NCI-H82 treated with DMSO at 0.1 percent for 48 hours (cell line): ENCODE results near the gene MARS1.
A peak's percentile ranks its signal among the peaks of the same experiment; 100 is the strongest.
"Not testable (repeated sequence)": the region's sequence is repeated elsewhere in the genome, so short reads cannot be mapped to it uniquely, and the experiment has no call there.

ENCODE experiments used
- DNase-seq: peaks from one replicate; lab custom pipeline; 2025; ENCODE audit not compliant: unreplicated experiment; lab: John Stamatoyannopoulos, UW

MARS1 gene

DNA sequence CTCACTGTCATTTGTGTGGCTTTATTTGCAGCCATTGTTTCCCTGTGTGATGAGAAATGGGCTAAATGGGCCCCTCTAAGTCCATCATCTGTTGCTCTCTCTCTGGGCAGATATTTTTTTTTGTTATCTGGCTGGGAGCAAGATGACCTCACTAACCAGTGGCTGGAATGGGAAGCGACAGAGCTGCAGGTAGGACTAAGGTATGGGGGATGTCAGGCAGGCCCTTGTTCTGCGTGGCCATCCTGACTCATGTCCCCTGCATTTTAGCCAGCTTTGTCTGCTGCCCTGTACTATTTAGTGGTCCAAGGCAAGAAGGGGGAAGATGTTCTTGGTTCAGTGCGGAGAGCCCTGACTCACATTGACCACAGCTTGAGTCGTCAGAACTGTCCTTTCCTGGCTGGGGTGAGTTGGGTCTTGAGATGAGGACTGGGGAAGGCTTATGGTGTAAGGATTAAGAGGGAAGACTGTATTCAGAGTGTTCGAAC, 1.3 kb downstream of the MARS1 start:
- peak; percentile 3 for DNase-seq

DNA sequence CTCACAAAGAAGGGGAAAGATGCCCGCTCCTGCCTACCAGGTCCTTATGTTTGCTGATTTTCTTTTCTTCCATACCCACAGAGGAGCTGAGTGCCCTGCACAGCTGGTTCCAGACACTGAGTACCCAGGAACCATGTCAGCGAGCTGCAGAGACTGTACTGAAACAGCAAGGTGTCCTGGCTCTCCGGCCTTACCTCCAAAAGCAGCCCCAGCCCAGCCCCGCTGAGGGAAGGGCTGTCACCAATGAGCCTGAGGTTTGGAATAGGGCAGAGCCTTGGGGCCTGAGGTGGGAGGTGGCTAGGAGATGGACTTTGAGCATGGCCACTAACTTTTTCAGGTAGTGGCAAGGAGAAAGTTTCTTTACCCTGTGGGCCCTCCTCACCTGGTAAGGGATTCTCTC, 2.3 kb downstream of the MARS1 start:
- no peak for DNase-seq

DNA sequence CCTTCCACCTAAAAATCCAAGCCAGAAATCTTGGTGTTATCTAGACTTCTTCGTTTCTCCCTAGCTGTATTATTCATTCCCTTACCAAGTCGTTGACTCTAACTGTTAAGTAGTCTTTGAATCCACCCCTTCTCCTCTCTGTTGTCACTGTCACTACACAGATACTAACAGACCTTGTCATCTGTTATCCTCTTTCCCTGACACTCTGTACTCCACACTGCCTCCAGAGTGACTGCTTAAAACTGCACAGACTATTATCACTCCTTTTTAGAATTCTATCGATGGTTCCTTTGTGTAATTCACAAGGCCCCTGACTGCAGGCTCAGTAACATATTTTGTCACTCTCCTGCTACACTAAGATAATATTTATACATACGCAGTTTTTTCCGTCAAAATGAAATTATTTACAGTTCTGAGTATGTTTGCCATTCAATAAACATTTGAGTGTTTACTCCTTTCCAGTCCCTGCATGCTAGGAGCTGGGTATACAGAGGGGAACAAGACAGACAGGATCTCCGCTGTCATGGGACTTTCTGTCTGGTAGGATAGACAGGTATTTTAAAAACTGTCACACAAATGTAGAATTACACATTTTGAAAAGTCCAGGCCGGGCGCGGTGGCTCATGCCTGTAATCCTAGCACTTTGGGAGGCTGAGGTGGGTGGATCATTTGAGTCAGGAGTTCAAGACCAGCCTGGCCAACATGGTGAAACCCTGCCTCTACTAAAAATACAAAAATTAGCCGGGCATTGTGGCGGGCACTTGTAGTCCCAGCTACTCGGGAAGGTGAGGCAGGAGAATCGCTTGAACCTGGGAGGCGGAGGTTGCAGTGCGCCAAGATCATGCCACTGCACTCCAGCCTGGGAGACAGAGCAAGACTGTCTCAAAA, 3.8 kb downstream of the MARS1 start:
- DNase-seq, result no peak

DNA sequence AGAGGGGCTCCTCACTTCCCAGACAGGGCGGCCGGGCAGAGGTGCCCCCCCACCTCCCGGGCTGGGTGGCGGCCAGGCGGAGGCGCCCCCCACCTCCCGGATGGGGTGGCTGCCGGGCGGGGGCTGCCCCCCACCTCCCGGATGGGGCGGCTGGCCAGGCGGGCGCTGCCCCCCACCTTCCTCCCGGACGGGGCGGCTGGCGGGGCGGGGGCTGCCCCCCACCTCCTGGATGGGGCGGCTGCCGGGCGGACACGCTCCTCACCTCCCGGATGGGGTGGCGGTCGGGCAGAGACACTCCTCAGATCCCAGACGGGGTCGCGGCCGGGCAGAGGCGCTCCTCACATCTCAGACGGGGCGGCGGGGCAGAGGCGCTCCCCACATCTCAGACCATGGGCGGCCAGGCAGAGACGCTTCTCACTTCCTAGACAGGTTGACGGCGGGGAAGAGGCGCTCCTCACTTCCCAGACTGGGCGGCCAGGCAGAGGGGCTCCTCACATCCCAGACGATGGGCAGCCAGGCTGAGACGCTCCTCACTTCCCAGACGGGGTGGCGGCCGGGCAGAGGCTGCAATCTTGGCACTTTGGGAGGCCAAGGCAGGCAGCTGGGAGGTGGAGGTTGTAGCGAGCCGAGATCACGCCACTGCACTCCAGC, 7.3 kb downstream of the MARS1 start:
- not testable (repeated sequence) for DNase-seq

DNA sequence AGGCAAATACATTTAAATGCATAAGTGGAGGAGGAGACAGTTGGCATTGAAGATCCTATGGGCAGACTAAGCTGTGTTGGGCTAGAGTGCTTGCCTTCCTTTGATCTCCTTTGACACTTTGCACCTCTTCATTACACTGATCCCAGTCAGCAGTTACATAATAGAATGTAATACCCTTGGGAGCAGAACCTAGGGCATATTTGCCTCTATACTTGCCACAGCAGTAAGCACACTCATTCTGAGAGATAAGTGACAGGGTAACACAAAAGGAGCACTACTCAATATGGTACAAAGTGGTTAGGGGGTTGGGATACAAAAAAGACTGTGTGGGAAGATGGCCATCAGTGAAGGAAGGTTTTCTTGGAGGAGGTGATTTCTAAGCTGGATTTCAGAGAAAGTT, 9.0 kb downstream of the MARS1 start:
- no peak for DNase-seq

DNA sequence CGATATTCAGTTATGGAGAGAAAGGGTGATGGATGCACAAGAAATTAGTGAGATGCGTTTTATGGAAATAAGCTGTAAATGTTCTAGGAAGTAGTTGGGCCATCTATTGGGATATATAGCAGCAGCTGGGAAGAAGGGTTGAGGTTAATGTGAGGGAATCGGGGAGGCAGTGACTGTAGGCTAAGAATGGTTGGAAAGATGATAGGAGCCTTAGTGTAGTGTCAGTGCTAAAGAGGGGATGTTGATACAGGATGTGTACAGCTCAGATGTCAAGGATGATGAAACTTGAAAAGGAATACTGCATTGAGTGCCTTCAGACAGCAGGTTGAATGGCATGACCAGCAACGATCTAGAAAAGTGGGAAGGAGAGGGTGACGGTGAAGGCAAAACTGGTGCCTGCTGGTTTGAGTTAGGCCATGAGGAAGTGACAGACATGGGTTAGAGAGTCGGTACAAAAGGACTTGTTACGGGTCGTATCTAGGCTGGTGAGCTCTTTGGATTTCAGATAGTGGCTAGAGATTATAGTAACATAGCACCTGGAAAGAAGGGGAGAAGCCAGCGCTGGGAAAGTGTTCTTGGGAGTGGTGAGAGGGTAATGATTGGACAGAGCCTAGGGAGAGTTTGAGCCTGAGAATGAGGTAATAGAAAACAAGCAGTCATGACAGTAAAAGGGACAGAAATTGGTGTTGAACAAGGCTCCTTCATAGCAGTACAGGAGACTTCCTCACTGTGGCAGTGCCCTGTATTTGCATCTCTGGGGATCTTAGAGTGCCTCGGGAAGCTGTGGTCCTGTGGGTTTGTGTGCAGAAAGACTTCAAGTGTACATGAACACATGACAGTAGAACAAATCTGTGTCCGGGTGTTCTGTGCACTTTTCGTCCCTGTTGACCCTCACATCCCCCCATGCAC, 9.6 kb downstream of the MARS1 start:
- DNase-seq, result no peak

DNA sequence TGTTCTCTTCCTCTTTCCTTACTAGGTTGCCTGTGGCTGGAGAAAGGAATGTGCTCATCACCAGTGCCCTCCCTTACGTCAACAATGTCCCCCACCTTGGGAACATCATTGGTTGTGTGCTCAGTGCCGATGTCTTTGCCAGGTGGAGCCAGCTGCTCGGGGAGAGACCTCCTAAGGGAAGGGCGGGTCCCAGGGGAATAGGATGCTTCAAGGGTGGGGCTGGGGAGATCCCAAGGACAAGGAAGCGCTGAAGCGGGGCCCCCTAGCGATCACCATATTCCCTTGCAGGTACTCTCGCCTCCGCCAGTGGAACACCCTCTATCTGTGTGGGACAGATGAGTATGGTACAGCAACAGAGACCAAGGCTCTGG, 10.2 kb downstream of the MARS1 start:
- DNase-seq, result no peak

DNA sequence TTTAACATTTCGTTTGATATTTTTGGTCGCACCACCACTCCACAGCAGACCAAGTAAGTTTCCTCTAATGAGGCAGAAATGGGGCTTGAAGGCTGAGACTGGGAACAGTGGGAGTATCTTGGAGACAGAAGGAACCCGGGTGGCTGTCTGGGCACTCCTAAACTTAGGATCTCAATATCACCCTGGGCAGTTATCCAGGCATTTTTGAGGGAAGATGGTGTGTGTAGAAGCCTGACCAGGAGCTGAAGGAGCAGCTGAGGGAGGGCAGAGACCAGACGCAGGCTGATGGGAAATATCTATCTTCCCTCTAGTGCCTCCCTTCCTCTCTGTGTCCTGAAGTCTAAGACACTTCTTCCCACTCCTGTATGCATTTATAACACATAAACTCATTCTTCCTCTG, 10.7 kb downstream of the MARS1 start:
- no peak for DNase-seq

DNA sequence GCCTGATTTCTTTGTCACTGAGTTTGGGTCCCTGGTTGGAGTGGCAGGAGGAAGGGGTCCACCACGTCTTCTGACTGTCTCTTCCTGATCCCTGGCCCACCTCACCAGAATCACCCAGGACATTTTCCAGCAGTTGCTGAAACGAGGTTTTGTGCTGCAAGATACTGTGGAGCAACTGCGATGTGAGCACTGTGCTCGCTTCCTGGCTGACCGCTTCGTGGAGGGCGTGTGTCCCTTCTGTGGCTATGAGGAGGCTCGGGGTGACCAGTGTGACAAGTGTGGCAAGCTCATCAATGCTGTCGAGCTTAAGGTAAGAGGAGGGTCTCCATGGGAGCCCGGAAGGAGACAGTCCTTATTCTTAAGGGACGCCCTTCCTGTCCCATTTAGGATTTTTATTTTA, 12.3 kb downstream of the MARS1 start:
- DNase-seq, result no peak

DNA sequence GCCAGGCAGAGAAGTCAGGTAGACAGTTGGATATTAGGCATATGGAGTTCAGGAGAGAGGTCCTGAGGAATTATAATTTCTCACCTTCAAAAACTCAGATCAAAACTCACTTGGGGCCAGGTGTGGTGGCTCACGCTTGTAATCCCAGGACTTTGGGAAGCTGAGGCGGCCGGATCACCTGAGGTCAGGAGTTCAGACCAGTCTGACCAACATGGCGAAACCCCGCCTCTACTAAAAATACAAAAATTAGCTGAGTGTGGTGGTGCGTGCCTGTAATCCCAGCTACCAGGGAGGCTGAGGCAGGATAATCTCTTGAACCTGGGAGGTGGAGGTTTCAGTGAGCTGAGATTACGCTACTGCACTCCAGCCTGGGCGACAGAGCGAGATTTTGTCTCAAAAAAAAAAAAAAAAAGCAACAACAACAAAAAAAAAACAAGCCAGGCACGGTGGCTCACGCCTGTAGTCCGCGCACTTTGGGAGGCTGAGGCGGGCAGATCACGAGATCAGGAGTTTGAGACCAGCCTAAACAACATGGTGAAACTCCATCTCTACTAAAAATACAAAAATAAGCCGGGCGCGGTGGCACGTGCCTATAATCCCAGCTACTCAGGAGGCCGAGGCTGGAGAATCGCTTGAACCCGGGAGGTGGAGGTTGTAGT, 14.6 kb downstream of the MARS1 start:
- DNase-seq, result not testable (repeated sequence)

DNA sequence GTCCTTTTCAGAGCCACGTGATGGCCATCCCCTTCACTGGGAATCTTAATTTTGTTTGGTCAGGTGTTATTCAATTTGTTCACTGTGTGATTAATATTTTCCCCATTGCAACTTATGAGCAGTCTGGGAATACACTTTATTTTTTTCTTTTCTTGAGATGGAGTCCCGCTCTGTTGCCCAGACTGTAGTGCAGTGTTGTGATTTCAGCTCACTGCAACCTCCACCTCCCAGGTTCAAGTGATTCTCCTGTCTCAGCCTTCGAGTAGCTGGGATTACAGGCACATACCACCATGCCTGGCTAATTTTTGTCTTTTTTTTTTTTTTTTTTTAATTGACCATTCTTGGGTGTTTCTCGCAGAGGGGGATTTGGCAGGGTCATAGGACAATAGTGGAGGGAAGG, 18.7 kb downstream of the MARS1 start:
- DNase-seq, result not testable (repeated sequence)

DNA sequence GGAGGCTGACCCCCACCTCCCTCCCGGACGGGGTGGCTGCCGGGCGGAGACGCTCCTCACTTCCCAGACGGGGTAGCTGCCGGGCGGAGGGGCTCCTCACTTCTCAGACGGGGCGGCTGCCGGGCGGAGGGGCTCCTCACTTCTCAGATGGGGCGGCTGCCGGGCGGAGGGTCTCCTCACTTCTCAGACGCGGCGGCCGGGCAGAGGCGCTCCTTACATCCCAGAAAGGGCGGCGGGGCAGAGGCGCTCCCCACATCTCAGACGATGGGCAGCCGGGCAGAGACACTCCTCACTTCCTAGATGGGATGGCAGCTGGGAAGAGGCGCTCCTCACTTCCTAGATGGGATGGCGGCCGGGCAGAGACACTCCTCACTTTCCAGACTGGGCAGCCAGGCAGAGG, 19.9 kb downstream of the MARS1 start:
- not testable (repeated sequence) for DNase-seq

DNA sequence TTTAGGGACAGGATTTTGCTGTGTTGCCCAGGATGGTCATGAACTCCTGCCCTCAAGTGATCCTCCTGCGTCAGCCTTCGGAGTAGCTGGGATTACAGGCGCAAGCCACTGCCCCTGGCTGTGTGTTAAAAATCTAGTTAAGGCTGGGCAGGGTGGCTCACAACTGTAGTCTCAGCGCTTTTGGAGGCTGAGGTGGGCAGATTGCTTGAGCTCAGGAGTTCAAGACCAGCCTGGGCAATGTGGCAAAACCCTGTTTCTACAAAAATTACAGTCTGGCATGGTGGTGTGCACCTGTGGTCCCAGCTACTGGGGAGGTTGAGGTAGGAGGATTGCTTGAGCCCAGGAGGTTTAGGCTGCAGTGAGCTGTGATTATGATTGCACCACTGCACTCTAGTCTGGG, 23.3 kb downstream of the MARS1 start:
- DNase-seq, result no peak

DNA sequence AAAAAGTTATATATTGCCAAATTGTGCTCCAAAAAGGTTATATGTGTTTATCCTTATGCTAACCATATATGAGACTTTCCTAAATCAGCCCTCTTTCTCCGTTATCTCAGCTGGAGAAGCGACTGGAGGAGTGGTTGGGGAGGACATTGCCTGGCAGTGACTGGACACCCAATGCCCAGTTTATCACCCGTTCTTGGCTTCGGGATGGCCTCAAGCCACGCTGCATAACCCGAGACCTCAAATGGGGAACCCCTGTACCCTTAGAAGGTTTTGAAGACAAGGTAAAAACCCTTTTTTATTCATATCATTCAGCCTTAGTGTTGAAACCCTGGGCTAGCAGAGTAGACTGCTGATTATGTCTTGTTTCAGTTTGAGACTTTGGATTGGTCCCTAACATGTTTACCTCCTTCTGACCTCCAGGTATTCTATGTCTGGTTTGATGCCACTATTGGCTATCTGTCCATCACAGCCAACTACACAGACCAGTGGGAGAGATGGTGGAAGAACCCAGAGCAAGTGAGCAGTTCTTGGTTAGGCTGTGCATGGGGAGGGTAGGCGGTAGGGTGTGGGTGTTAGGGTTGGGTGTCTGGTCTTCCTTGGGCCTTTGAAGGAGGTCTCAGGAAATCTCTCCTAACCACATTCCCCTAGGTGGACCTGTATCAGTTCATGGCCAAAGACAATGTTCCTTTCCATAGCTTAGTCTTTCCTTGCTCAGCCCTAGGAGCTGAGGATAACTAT, 23.9 kb downstream of the MARS1 start:
- DNase-seq, result no peak

DNA sequence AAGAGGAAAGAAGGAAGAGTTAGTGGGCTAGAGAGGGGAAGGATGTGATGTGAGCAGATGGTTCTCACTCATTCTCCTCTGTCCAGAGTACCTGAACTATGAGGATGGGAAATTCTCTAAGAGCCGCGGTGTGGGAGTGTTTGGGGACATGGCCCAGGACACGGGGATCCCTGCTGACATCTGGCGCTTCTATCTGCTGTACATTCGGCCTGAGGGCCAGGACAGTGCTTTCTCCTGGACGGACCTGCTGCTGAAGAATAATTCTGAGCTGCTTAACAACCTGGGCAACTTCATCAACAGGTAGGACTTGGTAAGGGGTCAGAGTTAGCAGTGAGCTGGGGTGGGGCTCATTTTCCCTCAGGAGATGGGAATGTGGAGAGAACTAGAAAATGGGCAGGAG, 24.8 kb downstream of the MARS1 start:
- no peak for DNase-seq

DNA sequence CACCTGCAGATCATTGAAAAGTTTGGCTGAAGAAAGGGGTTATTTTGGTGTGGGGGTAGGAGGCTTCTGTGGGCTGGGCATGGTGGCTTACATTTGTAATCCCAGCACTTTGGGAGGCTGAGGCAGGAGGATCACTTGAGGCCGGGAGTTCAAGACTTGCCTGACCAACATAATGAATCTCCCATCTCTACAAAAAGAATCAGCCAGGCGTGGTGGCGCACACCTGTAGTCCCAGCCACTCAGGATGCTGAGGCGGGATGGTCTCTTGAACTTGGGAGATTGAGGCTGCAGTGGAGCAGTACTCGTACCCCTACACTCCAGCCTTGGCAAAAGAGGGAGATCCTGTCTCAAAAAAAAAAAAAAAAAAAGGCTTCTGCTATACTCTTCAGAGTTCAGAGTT, 25.4 kb downstream of the MARS1 start:
- no peak for DNase-seq

DNA sequence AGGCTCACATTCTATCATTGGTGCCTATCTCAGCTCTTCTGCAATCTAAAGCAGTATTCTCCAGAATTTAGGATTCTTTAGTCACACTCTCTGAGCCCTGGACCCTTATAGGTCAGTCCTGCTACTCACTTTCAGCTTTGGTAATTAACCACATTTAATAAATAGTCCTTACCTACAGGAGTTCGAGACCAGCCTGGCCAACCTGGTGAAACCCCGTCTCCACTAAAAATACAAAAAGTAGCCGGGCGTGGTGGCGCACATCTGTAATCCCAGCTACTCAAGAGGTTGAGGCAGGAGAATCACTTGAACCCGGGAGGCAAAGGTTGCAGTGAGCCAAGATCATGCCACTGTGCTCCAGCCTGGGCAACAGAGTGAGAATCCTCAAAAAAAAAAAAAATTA, 25.8 kb downstream of the MARS1 start:
- not testable (repeated sequence) for DNase-seq

DNA sequence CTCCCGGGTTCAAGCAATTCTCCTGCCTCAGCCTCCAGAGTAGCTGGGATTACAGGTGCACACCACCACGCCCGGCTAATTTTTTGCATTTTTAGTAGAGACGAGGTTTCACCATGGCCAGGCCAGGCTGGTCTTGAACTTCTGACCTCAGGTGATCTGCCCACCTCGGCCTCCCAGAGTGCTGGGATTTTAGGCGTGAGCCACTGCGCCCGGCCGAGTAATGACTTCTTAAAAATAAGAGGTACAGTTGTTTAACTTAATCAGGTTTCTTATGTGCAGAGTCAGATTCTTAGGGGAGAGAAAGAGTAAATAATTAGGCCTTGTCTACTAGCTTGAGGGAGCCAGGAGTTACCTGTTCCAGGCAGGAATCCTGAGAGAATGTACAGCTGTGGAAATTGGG, 26.4 kb downstream of the MARS1 start:
- not testable (repeated sequence) for DNase-seq

DNA sequence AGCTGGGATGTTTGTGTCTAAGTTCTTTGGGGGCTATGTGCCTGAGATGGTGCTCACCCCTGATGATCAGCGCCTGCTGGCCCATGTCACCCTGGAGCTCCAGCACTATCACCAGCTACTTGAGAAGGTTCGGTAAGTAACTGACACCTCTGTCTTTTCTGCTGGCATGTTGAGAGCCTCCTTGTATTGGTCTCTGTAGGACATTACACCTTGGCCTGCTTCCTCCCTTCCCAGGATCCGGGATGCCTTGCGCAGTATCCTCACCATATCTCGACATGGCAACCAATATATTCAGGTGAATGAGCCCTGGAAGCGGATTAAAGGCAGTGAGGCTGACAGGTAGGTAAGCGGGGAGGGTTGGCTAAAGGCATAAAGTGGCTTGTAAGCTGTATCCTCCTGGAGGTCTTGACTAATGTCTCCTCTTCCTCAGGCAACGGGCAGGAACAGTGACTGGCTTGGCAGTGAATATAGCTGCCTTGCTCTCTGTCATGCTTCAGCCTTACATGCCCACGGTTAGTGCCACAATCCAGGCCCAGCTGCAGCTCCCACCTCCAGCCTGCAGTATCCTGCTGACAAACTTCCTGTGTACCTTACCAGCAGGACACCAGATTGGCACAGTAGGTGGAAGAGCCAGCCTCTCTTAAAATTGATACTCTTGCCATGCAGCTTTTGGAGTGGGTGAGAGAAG, 27.0 kb downstream of the MARS1 start:
- no peak for DNase-seq
